ENCODE results near the gene NTMT1. TPM values are rescaled to one million over a fixed set of nuclear protein-coding genes. Genes with fewer than 3 reads are reported as not detected.

Gene NTMT1
- total and polyA plus RNA-seq, 9 of the 15 experiments (the other 6 are each of a cell fraction or from before 2014, with no cell fraction given): 42.1 to 116 (median 74.7) TPM

DNA sequence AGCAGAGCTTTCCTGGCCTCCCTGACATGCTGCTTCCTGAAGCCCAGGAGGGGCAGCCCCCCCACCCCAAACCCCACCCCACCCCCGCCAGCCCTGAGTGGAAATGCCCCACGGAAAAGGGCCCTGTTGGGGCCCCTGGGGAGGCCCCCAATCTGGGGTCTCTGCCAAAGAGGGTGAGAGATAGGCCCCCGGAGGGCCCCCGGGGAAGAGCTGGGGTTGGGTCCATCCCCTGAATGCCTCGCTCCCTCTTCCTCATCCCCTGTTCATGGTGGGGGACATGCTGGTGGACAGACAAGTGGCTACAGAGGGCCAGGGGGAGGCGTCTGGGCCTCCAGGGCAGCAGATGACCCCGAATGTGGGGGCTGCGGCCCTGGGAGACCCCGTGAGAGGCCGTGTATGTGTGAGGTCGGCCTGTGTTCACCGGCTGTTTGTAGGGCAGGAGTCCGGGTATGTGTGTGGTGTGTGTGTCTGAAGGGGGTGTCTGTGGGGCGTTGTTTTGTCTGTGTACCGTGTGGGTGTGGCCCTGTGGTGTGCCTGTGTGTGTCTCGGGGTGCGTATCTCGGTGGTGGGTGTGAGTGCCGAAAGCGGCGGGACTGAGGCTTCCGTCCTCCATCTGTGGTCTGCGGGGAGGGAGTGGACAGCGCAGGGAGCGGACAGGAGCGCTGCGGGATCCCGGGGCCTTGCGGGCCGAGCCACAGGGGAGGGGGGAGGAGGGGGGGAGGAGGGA, 16.3 kb upstream of the NTMT1 start (continued):
- TF ChIP-seq LARP7 (IDR thresholded peaks at IDR 0.05) (no peak), ZNF512 (tag; IDR thresholded peaks at IDR 0.05) (no peak), MEF2D (tag; conservative IDR thresholded peaks at IDR 0.05; ENCODE audit: low read depth) (no peak), NFIC (IDR thresholded peaks at IDR 0.05) (0 out of 2 replicates have a peak, but pooled peaks have one; percentile 8), ZNF395 (CRISPR knock-in tag; IDR thresholded peaks at IDR 0.05) (0 out of 2 replicates have a peak, but pooled peaks have one; percentile 13), NR2F6 (CRISPR knock-in tag; IDR thresholded peaks at IDR 0.05) (no peak), ID3 (CRISPR knock-in tag; IDR thresholded peaks at IDR 0.05) (no peak), ID3 (tag; IDR thresholded peaks at IDR 0.05) (no peak), TBP (optimal IDR thresholded peaks at IDR 0.05; ENCODE audit: low read depth, low read length) (no peak), ZNF12 (CRISPR knock-in tag; IDR thresholded peaks at IDR 0.05) (0 out of 2 replicates have a peak, but pooled peaks have one; percentile 22), ZNF586 (CRISPR knock-in tag; conservative IDR thresholded peaks at IDR 0.05) (no peak), TCF7L2 (IDR thresholded peaks at IDR 0.05; ENCODE audit: low read depth, low read length) (no peak), TAF1 (IDR thresholded peaks at IDR 0.05; ENCODE audit: control insufficient read depth, extremely low read depth, insufficient read depth, low read length, severe bottlenecking) (no peak), CC2D1A (IDR thresholded peaks at IDR 0.05) (no peak)
- TF ChIP-seq, protein P1, sequence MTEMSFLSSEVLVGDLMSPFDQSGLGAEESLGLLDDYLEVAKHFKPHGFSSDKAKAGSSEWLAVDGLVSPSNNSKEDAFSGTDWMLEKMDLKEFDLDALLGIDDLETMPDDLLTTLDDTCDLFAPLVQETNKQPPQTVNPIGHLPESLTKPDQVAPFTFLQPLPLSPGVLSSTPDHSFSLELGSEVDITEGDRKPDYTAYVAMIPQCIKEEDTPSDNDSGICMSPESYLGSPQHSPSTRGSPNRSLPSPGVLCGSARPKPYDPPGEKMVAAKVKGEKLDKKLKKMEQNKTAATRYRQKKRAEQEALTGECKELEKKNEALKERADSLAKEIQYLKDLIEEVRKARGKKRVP (CRISPR knock-in tag; IDR thresholded peaks at IDR 0.05): no peak
- TF ChIP-seq, protein P2, sequence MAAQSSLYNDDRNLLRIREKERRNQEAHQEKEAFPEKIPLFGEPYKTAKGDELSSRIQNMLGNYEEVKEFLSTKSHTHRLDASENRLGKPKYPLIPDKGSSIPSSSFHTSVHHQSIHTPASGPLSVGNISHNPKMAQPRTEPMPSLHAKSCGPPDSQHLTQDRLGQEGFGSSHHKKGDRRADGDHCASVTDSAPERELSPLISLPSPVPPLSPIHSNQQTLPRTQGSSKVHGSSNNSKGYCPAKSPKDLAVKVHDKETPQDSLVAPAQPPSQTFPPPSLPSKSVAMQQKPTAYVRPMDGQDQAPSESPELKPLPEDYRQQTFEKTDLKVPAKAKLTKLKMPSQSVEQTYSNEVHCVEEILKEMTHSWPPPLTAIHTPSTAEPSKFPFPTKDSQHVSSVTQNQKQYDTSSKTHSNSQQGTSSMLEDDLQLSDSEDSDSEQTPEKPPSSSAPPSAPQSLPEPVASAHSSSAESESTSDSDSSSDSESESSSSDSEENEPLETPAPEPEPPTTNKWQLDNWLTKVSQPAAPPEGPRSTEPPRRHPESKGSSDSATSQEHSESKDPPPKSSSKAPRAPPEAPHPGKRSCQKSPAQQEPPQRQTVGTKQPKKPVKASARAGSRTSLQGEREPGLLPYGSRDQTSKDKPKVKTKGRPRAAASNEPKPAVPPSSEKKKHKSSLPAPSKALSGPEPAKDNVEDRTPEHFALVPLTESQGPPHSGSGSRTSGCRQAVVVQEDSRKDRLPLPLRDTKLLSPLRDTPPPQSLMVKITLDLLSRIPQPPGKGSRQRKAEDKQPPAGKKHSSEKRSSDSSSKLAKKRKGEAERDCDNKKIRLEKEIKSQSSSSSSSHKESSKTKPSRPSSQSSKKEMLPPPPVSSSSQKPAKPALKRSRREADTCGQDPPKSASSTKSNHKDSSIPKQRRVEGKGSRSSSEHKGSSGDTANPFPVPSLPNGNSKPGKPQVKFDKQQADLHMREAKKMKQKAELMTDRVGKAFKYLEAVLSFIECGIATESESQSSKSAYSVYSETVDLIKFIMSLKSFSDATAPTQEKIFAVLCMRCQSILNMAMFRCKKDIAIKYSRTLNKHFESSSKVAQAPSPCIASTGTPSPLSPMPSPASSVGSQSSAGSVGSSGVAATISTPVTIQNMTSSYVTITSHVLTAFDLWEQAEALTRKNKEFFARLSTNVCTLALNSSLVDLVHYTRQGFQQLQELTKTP (IDR thresholded peaks at IDR 0.05; ENCODE audit: low read depth in 1 of 2, partially characterized antibody in 2 of 2): peak; percentile 26 to 76
- TF ChIP-seq, protein P3, sequence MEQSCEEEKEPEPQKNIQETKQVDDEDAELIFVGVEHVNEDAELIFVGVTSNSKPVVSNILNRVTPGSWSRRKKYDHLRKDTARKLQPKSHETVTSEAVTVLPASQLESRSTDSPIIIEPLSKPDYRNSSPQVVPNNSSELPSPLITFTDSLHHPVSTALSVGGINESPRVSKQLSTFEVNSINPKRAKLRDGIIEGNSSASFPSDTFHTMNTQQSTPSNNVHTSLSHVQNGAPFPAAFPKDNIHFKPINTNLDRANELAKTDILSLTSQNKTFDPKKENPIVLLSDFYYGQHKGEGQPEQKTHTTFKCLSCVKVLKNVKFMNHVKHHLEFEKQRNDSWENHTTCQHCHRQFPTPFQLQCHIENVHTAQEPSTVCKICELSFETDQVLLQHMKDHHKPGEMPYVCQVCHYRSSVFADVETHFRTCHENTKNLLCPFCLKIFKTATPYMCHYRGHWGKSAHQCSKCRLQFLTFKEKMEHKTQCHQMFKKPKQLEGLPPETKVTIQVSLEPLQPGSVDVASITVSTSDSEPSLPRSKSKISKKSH (CRISPR knock-in tag; IDR thresholded peaks at IDR 0.05): no peak

Data from K562 (cell line).